IPS DF 4.7 (cell line): Measurements from ENCODE around the gene APLF.

Experiments used
- DNase-seq: peaks from one replicate; pipeline ENCODE4 v3.0.0-alpha.2; 2013; ENCODE audit warnings: low spot score; ENCODE audit errors: extremely low read depth

APLF gene, protein sequence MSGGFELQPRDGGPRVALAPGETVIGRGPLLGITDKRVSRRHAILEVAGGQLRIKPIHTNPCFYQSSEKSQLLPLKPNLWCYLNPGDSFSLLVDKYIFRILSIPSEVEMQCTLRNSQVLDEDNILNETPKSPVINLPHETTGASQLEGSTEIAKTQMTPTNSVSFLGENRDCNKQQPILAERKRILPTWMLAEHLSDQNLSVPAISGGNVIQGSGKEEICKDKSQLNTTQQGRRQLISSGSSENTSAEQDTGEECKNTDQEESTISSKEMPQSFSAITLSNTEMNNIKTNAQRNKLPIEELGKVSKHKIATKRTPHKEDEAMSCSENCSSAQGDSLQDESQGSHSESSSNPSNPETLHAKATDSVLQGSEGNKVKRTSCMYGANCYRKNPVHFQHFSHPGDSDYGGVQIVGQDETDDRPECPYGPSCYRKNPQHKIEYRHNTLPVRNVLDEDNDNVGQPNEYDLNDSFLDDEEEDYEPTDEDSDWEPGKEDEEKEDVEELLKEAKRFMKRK

DNA sequence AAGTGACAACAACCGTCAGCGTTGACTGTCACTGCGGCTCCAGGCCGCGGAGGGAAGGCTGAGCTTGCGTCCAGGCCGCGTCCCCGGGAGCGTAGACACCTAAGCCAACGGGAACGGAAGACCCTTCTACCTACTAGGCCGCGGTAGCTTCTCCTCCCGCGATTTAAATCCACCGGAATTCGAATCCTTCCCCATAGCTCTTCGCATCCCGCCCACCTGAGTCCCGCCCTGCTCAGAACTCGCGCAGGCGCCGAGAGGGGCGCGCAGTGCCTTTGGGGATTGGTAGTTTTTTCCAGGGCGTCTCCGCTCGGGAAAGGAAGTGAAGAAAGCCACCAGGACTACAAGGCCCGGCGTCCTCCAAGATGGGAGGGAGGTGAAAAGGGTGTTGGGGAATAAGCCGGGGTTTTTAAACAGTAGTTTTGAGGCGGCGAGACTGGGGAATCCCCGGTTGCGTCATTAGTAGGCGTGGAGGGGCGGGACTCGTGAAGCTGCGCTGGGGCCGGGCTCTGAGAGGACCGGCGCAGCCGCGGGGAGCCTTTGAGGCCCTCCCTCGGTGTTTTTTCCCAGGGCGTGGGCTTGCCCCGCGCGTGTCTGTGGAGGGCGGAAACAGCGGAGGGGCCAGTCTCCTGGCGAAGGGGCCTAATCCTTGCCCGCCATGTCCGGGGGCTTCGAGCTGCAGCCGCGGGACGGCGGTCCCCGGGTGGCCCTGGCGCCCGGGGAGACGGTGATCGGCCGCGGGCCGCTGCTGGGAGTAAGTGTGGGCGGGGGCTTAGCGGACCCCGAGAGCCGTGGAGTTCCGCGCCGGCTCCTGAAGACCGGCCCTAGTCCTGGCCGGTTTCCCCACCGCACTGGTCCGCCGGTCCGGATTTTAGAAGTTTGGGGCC, at the start of gene APLF, which contains the start of gene FBXO48:
TSS of gene APLF (plus strand) at position 509 of the 884 bp plus-strand sequence. CDS start at position 656, 147 bp downstream.
TSS of gene FBXO48 (minus strand) at position 218 of the 884 bp plus-strand sequence. CDS start 2,149 bp downstream, outside the sequence.
- DNase-seq = peak; percentile 95

DNA sequence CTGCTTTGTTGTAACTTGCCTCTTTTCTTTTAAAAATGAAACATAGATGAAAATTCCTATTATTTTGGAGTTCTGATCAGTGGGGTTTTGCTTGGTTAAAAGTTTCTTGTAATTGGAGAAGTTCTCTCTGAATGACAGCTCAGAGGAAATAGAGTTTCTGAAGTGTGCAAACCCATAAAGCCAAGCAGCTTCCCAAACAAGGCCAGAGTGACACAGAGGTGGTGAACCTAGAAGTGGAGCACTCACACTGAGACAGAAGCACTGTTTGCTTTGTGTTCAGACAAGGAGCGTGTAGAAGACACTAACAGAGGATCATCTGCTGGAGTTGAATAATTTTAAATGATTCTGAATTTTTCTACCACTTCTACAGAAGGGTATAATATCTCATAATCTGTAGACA, 49.5 kb upstream of the APLF start:
- no peak for DNase-seq

DNA sequence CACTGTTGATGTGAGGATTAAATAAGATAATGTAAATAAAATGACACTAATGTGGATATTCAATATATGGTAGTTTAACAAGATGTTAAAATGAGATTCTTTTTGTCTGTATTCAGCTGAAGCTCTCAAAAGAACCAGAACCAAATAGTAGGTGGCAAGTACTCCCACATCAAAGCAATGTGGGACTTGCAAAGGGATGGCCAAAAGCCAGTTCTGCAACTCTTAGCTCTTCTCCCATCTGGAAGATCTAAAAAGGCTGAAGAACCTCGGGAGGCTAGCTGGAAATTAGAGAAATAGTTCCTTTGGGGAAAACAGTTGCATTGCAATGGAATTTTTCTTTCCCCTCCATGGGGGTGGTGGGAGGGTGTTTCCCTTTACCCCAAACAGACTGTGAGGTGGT, 49.0 kb upstream of the APLF start:
- no peak for DNase-seq

DNA sequence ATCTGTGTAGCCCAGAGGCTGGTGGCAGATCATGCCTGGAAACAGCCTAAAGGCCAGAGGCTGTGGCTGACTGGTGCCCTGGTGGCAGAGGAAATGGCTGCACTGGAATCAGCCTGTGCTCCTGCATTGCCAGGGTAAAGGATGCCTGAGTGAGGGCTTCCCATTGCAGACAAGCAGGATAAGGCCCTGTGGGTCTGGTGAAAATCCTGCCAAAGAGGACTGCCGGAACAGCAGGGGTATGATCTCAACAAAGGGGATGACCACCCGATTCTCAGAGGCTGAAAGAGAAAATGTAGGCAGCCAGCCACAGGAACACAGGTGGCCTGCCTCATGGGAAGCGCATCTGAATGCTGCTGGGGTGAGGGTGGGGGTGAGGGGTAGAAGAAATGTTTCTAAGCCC, 48.5 kb upstream of the APLF start:
- no peak for DNase-seq

DNA sequence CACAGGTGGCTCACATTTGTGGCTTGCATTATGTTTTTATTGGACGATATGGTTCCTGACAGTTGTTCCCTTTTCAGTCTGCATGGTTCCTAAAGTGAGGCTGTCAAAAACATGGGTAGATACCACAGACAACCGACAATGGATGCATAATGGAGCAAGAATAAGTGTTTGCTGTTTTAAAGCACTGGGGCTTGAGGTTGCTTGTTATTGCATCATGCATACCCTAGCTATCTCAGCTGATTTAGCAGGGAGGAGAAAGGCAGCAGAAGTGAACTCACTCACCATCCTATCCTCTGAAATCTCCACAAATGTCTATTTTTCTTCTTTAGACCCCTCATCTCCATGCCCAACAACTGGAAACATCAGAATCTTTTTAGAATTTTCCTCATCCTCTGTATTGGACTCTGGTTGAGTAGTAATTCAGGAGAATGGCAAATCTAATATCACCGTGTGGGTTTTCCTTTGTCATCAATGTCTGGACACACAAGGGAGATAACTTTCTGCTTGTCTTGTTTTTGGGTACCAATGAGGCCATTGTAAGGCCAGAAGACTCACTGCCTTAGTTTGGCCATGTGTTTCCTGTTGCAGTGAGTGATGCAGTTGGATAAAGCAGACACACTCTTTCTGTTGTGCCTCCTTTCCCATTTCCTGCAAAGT, 47.0 kb upstream of the APLF start:
- no peak for DNase-seq

DNA sequence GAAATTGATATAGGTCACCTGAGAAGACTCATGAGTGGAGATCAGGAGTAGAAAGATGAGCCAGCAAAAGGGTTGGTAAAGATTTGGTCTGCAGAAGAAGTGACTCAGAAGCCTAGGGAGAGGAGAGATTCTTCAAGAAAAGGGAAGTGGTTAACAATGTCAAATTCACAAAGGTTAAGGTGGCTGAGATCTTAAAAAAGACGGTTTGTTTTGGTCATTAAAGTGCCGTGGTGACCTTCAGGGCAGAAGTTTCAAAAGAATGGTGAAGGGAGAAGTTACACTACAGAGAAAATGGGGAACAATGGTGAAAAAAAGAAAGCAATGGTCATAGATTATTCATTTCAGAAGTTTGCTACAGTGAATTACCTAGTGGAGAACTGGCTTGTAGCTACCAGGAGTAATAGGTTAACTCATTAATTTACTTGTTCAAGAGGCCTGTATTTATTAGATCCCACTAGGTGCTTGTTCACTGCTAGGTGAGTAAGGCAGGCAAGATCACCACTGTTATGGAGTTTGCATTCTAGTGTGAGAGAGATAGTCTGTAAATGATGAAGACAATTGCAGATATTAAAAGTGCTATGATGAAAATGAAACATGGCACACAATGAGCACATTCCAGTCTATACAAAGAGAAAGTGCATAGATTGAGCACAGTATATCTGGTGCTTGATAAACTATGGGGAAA, 43.3 kb upstream of the APLF start:
- DNase-seq = no peak

DNA sequence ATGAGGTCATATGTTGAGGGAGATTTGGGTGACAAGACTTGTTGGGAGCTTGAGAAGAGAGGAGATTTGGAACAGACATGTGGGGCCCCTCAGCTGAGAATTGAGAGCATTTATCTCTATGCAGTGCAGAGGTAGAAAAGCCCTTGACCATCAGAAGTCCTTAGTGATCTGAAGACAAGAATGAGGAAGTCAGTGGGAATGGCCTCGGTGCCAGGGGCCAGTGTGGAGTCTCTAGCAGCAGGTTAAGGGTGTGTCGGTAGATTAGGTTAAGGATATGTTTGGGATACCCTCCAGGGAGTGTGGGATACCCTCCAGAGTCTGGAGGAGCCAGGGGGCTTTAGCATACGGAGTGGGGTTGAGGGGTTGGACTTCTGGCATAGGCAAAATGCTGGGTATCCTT, 41.9 kb upstream of the APLF start:
- no peak for DNase-seq

DNA sequence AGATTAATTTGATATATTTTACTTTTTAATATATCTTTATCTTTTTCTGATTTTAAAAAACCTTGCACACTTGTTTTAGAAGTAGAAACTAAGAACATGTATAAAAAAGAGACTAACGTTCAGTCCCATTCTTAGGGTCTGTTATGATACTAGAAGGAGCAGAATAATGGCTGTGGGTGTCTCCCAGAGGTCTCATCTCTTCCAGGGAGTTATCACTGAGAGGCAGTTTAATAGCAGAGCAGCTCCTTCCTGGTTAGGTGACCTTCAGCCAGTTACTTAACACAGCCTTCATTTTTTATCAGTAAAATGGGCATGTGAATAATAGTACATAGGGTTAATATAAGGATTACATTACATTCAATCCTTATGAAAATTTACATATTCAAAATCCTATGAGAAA, 40.9 kb upstream of the APLF start:
- DNase-seq = no peak

DNA sequence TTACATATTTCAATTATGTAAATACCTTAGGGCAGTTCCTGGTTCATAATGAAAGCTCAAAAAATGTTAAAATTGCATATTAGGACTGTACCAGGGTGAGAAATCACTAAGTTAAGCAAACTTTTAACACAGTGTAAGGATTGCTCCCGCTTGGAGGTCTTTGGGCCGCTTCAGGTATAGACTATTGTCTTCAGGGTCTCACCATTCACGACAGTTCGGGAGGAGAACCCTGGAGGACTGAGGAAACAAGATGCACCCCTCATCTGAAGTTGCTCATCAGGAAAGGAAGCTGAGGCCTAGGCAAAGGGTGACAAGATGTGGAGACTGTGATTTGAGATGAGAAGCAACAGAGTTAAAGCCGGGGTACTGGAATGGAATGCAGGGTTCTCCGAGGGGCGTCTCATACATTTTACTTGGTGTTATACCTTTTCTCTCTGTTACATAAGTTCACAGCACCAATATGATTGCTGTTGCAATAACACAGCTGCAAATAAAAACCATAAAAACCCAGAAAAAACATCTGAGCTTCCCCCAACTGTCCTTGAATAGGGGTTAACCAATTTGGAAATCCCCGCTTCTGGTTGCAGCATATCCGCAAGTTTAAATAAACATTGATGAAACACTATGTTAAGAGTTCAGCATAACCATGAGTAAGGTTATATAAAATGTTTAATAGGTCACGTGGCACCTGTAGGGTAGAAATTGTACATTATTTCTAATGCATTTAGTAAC, 40.4 kb upstream of the APLF start:
- DNase-seq = no peak

DNA sequence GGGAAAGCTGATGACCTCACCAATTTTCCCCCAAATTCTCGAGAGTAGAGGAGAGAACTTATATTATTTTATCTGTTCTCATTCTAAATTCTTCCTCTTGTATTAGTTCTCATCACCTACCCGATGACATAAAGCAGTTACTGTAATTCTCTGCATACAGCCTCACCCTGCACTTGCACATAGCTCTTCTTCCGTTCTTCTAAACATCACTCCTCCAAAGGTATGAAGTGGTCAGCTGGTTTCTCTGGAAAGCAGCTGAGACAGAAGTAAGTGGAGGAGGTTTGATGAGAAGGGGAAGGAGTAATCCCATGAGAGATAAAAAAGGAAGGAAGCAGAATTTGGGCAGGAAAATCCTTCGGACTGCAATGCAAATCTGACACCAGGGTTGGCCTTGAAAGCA, 39.3 kb upstream of the APLF start:
- no peak for DNase-seq

DNA sequence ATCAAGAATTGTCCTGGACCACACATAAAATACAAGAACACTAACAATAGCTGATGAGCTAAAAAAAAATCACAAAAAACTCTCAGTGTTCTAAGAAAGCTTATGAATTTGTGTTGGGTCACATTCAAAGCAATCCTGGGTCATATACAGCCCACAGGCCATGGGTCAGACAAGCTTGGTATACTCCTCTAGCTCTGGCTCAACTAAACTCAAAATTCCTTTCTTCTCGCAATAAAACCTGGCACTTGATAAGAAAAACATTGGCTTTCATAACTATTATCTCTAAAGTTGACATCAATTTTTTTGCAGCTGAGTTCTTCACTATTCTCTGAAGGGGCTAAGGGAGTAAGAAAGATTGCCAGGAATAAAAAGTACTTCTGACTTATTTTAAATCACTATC, 38.6 kb upstream of the APLF start:
- DNase-seq = no peak

DNA sequence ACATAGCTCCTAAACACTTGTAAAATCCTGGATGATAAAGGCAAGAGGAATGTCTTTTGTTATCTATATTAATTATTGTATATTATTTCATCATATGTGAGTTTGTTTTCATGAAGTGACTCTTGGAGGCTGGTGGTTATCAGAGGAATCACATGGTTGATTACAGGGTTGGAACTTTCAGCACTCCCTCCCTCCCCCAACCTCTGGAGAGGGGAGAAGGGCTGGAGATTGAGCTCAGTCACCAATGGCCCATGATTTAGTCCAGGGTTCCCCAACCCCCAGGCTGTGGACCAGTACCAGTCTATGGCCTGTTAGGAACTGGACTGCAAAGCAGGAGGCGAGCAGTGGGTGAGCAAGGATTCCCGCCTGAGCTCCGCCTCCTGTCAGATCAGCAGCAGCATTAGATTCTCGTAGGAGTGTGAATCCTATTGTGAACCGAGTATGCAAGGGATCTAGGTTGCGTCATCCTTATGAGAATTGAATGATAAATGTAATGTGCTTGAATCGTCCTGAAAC, 38.0 kb upstream of the APLF start:
- no peak for DNase-seq

DNA sequence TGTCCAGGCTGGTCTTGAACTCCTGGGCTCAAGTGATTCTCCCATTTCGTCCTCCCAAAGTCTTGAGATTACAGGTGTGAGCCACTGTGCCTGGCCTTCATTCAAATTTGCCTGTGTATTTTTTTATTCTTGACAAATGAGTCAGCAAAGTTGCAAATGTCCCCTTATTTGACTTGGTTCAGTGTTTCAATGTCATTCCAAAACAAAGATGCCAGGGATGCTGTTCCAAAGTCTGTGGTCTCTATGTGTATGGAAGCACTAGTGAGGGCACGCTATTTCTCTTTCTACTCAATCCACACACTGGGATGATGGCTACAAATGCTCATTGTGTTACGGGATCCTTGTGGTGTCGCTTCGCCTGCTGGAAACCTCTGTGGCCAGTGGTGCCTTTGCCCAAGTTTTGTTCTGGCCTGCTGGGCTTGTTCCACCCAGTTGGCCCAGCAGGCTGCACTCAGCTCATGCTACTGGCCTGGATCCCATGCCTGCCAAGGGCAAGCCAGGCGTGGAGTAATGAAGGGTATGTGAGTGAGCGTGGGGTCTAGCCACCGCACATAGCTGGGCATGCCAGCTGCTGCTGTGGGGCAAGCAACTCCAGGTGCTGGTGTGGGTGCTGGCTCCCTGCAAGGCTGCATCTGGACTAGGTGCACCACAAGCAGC, 35.9 kb upstream of the APLF start:
- no peak for DNase-seq

DNA sequence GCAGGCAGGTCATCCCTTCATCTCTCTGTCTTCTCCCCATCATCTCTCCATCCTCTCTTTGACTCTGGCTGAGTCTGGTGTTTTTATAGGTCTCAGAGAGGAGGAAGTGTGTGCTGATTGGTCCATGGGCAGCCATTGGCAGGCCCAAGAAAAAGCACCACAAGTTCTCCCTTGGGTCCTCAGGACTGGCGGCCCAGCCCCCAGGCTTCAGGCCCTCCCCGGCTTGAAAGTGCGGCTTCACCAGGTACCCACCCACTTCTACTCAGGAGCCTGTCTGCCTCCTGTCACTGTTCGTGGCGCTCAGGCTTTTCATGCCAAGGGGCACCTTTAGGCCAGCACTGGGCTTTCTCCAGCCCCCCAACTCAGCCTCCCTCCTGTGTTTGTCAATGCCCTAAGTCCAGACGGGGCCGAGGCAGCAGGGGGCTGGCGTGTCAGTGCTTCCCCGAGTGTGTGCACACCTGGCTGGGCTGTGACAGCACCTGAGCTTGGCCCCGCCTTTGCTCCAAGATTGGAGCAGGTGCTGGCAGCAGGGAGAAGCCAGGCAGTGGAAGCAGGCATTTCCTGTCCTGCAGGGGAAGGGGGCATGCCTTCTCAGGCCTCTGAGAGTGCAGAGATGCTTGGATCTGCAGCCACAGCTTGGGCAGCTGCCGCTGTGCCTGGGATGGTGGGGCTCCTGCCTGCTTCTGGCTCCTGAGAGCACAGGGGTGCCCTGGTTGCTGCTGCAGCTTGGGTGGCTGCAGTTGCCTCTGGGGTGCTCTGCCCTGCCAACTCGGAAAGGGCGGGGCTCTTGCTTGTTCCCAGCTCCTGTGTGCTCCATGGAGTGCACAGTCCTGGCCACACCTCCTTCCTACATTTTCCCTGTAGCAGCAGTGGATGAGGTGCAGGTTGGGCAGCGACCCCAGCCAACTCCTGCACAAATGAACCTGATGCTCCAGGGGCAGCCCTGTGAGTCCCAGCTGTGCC, 34.4 kb upstream of the APLF start:
- no peak for DNase-seq

DNA sequence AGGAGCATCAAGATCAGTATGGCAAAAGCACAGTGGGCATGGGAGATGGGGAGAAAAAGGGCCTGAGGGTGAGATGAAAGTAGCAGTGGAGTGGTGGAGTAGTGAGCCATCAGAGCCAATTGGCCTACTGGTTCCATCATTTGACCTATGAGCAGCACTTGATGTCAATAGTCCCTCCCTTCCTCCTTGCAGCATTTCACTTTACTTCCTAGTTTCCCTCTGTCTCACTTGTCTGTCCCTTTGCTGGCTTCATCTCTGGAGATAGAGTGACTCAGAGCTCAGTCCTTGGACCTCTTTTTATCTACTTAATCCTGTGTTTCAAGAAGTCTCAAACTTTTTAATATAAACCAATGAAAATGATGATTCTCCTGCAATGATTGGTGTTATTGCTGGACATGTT, 32.4 kb upstream of the APLF start:
- DNase-seq = no peak

DNA sequence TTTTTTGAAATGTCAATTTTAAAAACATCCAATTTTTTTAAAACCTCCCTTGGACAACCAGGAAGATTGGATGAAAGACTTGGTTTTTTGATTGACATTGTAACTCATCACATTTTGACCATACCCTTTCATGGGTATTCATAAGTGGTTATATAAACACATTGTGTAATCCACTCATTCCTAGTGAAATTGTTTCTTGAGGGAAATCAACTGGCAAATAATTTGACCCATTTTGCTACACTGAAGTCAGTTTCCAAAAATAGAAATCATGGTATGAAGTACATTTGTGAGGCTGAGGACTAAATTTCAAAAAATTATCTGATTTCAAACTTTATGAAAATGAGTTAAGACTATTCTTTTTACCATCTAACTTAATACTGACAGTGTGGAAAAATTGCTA, 31.8 kb upstream of the APLF start:
- no peak for DNase-seq

DNA sequence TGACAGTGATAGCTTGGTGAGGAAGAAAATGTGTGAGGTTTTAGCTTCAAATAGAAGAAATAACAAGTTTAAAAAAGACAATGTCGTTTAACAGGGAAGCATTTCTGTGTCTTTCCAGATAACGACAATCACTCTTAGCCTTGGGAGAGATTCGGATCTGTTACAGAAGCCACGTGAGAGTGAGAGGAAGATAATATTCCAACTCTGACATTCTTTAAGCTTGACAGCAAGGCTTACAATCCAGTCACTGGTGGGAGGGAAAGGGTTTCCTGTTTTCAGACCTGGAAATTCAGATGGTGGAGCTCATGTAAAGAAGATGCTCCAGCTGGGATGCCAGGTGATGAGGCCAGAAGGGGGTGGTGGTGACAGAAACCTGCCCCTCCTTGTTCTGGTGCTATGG, 31.1 kb upstream of the APLF start:
- DNase-seq = no peak

DNA sequence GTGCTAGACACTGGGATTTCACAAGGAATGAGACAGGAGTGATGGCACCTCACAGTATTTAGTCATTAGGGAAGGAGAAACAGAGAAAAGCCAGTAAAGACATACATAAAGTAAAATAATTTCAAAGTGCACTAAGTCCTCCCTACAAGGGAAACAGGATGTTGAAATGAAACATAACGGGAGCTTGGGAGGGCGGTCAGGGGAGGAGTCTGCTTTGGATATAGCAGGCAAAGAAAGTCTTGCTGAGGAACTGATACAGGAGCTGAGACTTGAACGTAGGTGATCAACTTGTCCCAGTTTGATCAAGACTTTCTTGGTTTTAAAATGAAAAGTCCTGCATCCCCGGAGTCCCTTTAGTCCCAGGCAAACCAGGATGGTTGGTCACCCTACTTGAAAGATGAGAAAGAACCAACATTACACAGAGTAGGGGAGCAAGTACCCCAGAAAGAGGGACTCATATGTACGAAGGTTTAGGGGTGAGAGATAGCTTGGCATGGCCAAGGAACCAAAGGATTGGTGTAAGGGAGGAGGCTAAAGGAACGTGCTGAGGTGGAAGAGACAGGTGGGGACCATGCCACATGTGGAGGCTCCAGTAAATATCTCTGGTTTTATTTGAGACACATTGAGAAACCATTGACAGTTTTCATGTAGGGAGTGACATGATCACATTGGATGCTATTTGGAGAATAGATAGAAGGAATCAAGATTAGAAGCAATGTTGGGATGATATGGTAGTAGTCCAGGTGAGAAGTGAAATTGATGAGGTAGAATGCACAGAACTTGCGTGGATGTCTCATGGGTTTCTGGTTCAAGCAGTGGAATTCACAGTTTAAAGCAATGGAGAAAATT, 28.7 kb upstream of the APLF start:
- DNase-seq = no peak
